ENCODE measurements around the gene COMMD6. TPM values are rescaled to one million over a fixed set of nuclear protein-coding genes. Genes with fewer than 3 reads are reported as not detected.

Gene COMMD6
- total RNA-seq, 1 experiment from 2014 or later, result 118 TPM

DNA sequence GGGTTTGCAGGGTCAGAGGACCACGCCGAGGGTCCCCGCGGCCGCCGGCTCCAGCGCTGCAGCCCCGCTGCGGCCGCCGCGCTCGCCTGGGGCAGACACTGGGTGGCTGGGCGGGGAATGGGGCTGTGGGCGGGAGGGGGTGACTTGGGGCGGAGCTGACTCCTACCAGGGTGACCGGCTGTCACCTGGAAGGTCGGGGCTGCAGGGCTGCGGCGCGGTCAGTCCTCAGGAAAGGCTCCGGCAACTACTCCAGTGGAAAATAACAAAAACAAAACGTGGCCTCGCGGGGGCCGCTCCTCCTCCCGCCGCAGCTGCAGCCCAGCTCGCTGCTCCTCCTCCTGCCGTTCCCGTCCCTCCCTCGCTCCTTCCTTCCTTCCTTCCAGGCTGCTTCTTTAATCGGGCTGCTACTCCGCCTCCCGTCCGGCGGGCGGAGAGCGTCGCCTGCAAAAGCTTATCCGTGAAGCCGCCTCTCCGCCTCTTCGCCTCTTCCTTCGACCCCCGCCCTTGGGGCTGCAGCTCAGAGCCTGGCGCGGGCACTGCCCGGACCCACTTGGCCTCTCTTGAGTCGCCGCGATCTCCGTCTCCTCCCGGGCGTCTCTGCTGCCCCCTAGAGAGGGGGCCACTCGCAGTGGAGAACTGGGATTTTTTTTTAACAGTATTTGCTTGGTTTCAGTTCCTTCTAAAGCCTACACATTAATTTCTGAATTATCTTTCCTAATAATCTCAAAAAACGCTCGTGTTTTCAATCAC lies 55.4 kb downstream of the COMMD6 start, which contains the start of gene TBC1D4:
TSS of gene TBC1D4 (minus strand) at position 100 of the 750 bp plus-strand sequence. CDS start 402 bp downstream, outside the sequence.
- Histone ChIP-seq H3K27ac (peak within 1 kb of the TSS; percentile 86), H3K4me1 (replicated peaks; ENCODE audit: insufficient read depth) (peaks cover 43% of the 10 kb centered on the region), H3K4me2 (peak within 1 kb of the TSS; percentile 98), H2AFZ (peak within 1 kb of the TSS; percentile 96), H3K9me2 (ENCODE audit: insufficient read depth) (no peaks in the 10 kb centered on the region; the same call in 1 of the 2 replicates), H3K4me3 (peak within 1 kb of the TSS; percentile 64), H3F3A (ENCODE audit: insufficient read depth, low read depth) (peaks cover 32% of the 10 kb centered on the region), H3K9me3 (ENCODE audit: insufficient read depth, low read depth) (no peaks in the 10 kb centered on the region), H4K20me1 (ENCODE audit: insufficient read depth) (no peaks in the 10 kb centered on the region; the same call in 1 of the 2 replicates), H3K36me3 (ENCODE audit: low read depth) (no peaks in the 10 kb centered on the region), H3K79me2 (ENCODE audit: low read depth) (peaks cover 30% of the 10 kb centered on the region), H3K27me3 (ENCODE audit: insufficient read depth, low read depth) (no peaks in the 10 kb centered on the region)
- intact Hi-C loops (cut with micrococcal nuclease; ENCODE audit: unreplicated experiment), result loop anchor here (1.0 to 5.0 kb wide), 5 partner anchors 55 to 155 kb away; partner anchors contain the start of genes COMMD6, LMO7 and UCHL3
- POLR2A ChIA-PET (ENCODE audit: unreplicated experiment), result interaction anchor here (0.6 to 0.7 kb wide), 4 partner anchors 45 to 939 kb away, joined by 3 to 6 read pairs (median 4); no protein-coding TSS in a partner anchor
- CTCF ChIA-PET, result interaction anchor here (0.6 to 1.2 kb wide), 5 partner anchors 9 to 136 kb away, joined by 3 to 13 read pairs (median 3); partner anchors contain the start of gene UCHL3
- DNase-seq, result peak; percentile 89
- BruUV-seq (replicated peaks), result no TSS peak
- no peak for TF ChIP-seq EZH2 (IDR thresholded peaks at IDR 0.05; ENCODE audit: low read depth)
- TF ChIP-seq, protein P1, sequence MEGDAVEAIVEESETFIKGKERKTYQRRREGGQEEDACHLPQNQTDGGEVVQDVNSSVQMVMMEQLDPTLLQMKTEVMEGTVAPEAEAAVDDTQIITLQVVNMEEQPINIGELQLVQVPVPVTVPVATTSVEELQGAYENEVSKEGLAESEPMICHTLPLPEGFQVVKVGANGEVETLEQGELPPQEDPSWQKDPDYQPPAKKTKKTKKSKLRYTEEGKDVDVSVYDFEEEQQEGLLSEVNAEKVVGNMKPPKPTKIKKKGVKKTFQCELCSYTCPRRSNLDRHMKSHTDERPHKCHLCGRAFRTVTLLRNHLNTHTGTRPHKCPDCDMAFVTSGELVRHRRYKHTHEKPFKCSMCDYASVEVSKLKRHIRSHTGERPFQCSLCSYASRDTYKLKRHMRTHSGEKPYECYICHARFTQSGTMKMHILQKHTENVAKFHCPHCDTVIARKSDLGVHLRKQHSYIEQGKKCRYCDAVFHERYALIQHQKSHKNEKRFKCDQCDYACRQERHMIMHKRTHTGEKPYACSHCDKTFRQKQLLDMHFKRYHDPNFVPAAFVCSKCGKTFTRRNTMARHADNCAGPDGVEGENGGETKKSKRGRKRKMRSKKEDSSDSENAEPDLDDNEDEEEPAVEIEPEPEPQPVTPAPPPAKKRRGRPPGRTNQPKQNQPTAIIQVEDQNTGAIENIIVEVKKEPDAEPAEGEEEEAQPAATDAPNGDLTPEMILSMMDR (conservative IDR thresholded peaks at IDR 0.05), result peak; percentile 86

DNA sequence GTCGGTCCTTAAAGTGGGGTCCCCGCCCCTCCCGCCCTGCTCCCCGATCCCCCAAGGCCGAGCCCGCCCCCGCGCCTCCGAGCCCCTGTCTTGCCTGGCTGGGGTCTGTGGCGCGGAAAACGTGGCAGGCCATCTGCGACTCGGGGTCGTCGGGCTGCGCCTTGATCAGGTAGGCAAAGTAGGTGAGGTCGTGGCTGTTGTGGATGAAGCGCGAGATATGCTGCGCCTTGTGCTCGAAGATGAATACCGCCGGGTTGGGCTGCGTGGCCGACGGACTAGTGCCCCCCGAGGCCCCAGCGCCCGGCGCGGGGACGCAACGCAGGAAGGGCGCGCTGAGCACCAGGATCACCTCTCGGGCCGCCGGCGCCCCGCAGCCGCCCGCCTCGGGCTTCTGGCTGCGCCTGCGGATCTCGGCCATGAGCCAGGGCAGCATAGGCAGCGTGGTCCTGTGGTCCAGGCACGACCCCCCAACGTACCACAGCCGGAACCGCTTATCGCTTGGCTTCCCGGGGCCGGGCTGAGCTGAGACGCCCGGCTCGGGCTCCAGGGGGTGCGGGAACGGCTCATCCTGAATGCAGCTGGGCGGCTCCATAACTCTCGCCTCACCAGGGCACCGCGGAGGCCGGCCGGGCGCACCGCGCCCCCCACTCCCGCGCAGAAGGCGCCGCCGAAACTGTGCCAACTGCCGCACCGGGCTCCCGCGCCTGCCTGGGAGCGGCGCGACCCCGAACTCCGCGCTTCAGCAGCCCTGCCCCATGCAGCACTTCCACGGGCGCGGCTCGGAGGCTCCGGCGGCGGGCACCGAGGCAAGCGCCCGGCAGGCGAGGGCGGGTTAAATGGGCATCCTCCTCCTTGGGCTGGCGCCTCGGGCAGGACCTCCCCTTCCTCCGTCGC lies 56.2 kb downstream of the COMMD6 start:
- Histone ChIP-seq H3K27ac (peak overlapping the region; percentile 41), H2AFZ (peak overlapping the region; percentile 96), H3K4me3 (peak overlapping the region; percentile 64), H3K9me2 (ENCODE audit: insufficient read depth) (no peaks in the 10 kb centered on the region; the same call in 1 of the 2 replicates), H3K4me2 (peak overlapping the region; percentile 98), H3K36me3 (ENCODE audit: low read depth) (no peaks in the 10 kb centered on the region), H3K4me1 (replicated peaks; ENCODE audit: insufficient read depth) (peaks cover 39% of the 10 kb centered on the region), H4K20me1 (ENCODE audit: insufficient read depth) (no peaks in the 10 kb centered on the region; the same call in 1 of the 2 replicates), H3K9me3 (ENCODE audit: insufficient read depth, low read depth) (no peaks in the 10 kb centered on the region), H3K79me2 (ENCODE audit: low read depth) (peaks cover 38% of the 10 kb centered on the region), H3K27me3 (ENCODE audit: insufficient read depth, low read depth) (no peaks in the 10 kb centered on the region), H3F3A (ENCODE audit: insufficient read depth, low read depth) (peaks cover 32% of the 10 kb centered on the region)
- TF ChIP-seq, protein P1 (conservative IDR thresholded peaks at IDR 0.05), result no peak
- no peak for TF ChIP-seq EZH2 (IDR thresholded peaks at IDR 0.05; ENCODE audit: low read depth)
- ChIA-PET POLR2A (ENCODE audit: unreplicated experiment) (interaction anchor here (0.7 kb wide), 1 partner anchor 466 kb away, joined by 5 read pairs; no protein-coding TSS in a partner anchor), CTCF (interaction anchor here (0.7 to 1.2 kb wide), 4 partner anchors 10 to 109 kb away, joined by 3 to 13 read pairs (median 3); partner anchors contain the start of gene UCHL3)
- intact Hi-C loops (cut with micrococcal nuclease; ENCODE audit: unreplicated experiment), result loop anchor here (1.0 to 5.0 kb wide), 6 partner anchors 55 to 156 kb away; partner anchors contain the start of genes COMMD6, LMO7 and UCHL3
- no TSS peak for BruUV-seq (replicated peaks)
- DNase-seq, result peak in 1 of 2 experiments; percentile 41

All from PC-9 (cell line).